ENCODE data around the gene ZDHHC11B.
"Not testable (repeated sequence)": the region's sequence is repeated elsewhere in the genome, so short reads cannot be mapped to it uniquely, and the experiment has no call there.

The ZDHHC11B gene

DNA sequence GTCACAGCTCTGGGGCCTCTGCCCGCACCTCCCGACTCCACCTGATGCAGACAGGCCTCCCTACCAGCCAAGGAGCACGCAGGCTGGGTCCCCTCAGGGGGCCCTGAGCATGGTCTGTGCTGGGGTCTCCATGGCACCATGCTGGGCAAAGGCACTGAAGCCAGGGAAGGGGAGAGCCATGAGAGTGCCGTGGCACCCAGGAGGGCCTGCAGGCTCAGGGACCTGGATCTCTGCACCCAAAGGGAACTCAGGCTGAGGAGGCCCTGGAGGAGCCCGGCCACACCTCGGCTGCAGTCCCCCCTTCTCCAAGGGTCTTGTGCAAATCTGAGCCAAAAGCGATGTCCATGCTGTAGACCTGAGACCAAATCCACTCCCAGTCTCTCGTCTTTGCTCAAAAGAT is 32.5 kb downstream of the ZDHHC11B start:
- not testable (repeated sequence) for DNase-seq

DNA sequence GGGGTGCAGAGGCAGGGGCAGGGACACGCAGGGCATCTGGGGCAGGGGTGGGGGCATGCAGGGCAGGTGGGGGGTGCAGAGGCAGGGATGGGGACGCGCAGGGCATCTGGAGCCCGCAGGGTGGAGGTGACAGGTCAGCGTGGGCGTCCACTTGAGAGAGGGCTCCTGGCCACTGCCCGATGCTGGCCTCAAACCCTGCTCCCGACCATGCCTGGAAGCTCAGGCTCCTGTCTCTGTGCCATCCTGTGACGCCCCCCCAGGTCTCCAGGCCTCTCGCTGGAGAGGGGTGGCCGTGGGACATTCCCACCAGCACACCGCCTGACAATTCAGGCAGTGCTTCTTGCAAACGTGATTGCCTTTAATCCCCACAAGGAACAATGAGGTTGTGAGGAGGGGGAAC is 33.0 kb downstream of the ZDHHC11B start:
- DNase-seq, result no peak

DNA sequence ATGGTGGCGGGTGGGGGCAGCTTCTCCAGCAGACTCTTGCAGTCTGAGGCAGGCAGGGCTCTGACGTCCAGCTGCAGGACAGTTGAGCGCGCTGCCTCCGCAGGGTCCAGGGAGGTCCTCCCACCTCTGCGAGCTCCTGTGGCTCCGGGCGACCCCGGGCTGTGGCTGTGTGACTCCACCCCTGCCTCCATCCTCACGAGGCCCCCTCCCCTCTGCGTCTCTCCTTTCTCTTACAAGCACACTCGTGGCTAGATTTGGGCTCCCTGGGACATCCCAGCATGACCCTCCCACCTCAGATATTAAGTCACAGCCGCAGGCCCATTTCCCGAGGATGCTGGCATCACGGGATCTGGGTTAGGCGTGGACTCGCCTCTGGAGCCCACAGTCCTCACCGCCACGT is 34.3 kb downstream of the ZDHHC11B start:
- not testable (repeated sequence) for DNase-seq

DNA sequence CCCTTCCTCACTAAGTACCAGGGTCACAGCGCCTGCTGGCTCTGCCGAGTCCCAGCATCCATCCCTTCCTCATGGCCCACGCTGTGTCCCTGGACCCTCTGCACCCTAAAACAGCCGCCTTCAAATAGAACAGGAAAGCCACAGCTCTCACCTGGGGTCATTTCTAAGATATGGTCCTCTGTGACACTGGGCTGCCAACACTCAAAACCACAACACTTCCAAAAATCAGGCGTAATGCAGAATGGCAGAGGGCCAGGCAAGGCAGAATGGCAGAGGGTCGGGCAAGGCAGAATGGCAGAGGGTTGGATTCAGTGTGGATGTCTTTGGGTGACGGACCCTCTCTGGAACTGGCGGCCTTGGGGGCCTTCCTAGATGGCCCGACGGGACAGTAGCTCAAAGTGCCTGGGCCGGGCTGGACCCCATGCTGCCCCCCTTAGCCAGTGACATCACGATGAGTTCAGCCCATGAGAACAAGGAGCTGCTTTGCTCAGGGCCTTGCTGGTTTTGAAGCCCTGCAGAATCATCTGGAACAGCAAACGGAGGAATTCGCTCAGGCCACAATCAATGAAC is 35.3 kb downstream of the ZDHHC11B start:
- DNase-seq, result no peak

DNA sequence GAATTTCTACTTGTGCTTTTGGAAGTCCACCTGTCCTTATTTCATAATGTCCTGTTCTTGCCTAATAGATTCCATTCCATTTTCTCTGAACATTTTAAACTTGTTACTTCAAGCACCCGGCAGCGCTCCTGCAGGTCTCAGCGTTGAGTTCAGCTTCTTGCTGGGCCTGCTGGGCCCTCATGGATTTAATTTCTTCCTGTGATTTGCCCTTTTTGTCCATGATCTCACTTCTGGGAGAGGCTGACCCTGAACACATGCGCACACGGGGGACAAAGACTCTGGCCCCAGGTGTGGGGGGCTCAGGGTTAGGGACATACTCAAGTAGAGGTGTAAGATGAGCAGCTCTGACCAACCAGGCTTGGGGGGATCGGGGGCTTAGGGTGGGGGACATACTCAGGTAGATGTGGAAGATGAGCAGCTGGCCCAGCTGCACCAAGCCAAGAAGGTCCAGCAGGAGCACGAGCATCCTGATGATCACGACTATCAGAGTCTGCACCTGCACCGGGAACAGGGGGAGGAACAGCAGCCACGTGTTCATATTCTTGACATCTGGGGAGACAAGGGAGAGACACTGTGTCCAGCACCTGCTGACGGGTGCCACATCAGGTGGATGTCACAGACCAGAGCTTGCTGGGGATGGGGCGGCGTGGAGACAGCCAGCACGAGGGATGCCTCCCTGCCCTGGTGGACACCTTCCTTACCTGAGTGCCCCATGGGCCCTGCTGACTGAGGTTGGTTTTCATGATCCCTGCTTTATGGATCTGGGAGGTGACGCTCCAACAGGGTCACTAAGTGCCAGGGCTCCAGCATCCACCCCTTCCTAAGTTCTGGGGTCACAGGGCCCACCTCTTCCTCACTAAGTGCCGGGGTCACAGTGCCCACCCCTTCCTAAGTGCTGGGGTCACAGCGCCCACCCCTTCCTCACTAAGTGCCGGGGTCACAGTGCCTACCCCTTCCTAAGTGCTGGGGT is 36.2 kb downstream of the ZDHHC11B start:
- not testable (repeated sequence) for DNase-seq

DNA sequence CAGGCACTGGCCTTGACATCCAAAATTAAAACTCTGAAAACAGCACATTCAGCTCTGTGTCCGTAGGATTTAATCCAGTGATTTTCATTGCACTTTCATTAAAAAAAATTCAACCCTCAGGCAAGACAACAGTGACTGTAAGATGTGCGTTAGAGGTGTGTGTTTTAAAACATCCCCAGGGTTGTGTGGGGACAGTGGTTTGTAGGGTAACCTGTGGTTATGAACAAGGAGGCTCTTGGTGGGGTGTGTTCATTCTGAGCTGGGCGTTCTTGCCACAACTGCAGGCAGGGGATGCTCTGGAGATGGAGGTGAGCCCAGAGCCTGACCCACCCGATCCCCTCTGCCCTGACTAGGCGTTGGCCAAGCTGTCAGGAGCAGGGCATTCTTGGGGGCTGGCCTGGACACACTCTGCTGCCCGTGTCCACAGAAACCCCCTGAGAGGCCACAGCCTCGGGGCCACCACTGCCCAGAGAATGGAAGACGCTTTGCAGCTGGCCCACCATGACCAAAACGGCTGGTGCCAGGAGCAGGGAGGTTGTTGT is 37.2 kb downstream of the ZDHHC11B start:
- not testable (repeated sequence) for DNase-seq

DNA sequence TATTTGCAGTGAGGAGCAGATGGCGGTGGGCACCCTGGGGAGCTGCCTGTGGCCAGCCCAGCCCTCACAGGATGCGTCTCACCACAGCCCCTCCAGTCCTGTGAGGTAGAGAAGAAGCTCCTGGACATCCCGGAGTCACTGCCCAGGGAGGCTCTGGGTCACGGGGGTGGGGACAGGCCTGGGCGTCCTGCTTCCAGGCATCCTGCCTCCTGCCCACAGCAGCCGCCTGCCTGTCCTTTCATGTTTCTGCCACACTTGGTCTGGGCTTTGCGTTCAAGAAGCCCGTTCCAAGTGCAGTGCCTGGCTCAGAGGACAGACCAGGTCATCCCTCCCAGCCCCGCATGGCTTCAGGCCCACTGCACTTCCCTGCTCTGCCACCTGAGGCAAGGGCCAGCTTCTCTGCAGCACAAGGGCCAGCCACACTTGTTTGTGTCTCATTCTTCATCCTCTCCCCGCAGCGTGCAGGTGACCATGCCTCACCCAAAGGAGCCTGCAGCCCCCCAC is 38.2 kb downstream of the ZDHHC11B start:
- no peak for DNase-seq

DNA sequence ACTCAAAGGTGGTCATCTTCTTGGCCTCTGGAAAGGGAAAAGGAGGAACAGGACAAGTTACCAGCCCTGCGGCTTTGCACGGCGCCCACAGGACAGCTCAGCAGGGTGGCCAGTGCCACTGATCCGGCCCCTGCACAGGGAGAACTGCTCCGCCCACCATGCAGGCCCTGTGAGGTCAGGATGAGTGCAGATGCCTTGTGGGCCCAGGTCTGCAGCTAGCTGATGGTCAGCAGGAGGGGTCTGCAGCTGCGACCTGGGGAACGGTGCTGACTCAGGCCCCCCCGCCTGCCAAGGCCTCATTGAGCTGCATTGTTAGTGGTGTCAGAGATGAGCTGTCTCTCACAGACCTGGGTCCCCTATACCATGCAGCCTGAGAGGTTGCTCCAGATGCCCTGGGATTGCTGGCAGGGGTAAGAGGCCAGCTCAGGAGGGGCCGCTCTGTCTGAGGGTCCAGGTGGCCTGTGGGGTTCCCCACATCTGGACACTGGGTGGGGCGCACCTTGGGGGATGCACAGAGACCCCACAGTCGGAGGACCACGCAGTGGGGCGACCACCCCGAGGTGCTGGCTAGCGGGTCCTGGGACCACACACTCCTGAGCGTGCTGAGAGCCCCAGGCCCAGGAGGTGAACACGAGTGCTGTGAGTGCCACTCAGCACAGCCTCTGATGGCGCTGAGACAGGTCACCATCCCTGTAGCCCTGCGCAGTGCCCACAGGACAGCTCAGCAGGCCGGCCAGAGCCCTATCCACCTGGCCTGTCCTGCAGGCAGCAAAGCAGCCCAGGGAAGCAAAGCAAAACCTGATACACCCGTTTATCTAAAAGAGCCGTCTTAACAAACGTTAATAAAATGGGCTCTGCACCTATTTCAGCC is 39.0 kb downstream of the ZDHHC11B start:
- DNase-seq, result not testable (repeated sequence)

DNA sequence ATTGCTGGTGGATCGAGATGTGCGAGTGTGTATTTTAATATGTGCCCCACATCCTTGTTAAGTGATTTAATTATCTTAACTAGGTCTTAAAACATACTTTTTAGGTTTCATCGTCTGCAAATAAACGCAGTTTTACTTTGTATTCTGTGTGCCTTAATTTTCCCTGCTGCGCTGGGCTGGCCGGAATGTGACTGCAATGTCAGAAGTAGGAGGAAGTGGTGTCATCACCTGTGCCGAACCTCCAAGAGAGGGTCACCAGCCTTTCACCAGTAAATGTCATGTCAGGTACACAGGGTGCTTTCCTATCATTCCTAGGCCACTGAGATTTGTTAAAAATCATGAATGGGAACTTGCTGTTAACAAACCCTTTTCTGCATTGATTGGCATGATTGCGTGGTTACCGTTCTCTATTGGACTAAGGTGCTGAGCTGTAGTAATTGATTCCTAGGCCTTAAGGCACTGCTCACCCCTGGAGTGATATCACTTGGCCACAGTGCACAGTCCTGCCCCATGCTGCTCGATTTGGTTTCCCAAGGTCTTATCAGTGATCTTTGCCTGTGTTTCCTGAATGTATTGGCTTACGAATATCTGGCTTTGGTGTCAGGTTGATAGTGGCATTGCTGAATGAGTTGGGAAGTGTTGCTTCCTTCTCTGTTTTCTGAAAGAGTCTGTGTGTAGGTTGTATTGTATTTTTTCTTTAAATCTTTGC is 40.7 kb downstream of the ZDHHC11B start:
- DNase-seq, result not testable (repeated sequence)

DNA sequence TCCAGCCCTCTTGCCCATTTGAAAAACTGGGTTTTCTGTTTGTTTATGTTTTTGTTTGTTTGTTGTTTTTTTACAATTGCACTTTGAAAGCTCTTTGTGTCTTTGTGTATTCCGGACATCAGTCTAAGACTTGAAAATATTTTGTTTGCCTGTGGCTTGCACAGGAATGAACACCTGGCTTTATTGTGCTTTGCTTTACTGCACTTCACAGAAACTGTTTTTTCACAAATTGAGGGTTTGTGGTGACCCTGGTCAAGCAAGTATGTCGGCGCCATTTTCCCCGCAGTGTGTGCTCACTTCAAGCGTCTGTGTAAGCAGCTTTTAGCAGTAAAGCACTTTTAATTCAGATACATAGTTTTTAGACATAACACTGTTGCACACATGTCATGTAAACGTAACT is 42.3 kb downstream of the ZDHHC11B start:
- not testable (repeated sequence) for DNase-seq

DNA sequence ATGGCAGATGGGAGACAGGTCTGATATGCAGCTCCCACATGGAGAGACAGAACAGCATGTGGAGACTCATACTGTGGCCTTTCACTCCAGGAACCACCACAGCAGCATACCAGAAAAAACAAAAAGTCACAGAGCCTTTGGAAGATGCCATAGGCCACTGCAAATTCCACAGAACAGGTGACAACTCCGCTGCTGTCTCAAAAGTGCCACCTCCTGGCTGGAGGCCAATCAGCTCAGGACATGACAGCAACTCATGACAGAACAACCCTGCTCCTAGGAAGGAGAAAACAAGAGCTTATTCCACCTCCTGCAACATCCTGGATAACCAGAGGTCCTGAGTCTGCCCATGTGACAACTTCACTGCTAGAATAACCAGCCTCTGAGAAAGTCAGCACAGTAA is 50.4 kb downstream of the ZDHHC11B start:
- not testable (repeated sequence) for DNase-seq

DNA sequence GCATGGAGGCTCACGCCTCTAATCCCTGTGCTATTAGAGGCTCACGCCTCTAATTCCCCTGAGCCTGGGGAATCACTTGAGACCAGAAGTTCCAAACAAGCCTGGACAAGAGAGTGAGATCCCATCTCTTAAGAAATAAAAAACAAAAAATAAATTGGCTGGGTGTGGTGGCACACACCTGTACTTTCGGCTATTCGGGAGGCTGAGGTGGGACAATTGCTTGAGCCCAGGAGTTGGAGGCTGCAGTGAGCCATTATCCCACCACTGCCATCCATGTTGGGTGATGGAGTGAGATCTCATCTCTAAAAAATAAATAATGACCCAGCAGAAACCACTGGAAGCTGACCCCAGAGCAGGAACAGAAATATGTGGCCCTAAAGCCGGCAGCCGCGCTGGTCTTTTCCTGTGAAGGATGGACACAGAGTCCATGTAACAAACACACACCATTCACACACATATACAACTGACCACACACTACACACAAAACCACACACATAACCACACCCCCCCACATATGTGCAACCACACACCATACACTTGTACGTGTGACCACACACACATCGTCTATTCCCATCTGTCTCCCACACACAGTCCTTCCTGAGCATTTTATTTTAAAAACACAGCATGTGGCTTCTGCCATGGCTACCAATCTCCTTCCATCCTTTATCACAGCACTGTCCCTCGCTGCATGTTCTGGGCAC is 51.6 kb downstream of the ZDHHC11B start:
- DNase-seq, result not testable (repeated sequence)

DNA sequence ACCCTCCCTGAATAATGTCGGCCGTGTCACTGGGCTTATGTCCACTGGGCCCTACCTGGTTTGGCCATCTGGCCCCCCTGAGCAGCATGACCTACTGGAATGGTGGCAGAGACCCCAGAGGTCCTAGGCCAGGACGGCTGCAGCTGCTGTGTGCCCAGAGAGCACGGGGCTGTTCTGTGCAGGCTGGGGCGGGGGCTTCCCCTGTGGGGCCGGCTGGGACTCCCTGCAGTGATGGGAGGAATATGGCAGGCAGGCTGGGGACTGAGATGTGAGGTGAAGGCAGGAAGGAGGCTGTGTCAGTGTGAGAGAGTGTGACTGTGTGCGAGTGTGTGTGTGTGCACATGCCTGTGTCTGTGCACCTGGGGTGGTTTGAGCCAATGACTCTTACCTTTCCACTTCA is 55.3 kb downstream of the ZDHHC11B start:
- DNase-seq, result not testable (repeated sequence)

DNA sequence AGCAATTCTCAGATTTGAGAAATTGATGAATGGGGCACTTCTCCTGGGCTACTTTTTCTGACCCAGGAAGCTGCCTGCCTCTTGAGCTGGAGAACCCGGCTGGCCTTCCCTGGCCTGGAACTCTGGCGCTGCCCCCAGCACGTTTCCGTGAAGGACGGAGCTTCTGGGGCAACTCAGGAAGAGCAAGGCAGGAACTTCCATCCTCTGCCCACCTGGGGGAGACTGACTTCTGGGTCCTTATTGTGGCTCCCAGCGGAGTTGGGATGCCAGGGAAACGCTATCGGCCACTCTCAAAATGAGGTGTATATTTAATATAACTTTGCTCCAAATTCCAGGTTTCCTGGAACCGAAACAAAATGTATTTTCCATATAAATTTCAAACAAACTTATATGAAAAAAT is 57.4 kb downstream of the ZDHHC11B start:
- DNase-seq, result not testable (repeated sequence)

DNA sequence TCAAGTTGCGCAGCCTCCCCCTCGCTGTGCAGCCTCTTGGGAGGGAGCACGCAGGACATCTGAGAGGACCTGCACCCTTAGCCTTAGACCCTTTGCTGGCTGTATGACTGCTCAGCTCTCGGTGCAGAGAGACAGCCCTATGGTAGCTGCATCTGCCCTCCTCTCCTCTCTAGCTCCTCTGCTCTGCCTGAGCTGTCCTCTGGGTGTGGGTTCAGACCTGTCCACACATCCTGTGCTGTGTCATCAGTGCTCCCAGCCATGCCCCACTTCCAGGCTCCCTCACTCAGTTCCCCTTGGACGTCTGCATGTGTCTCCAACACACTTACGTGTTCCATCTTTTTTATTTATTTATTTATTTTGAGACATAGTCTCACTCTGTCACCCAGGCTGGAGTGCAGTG is 60.7 kb downstream of the ZDHHC11B start:
- DNase-seq, result not testable (repeated sequence)

DNA sequence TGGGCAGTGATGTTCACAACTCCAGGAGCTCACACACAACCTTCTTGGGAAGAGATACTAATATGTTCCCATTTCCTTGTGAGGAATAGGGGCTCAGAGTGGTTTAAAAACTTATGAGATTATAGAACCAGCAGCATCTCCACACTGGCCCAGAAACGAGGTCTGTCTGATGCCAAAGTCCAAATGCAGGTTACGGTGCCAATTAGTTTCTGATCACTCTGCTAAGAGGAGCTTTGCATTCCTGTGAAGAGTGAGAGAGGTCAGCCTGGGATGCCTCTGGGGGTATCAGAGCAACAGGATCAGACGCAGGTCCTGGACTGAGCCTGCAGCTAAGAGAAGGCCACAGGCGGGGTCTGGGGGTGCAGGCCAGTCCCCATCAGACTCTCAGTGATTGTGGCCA is 61.2 kb downstream of the ZDHHC11B start:
- DNase-seq, result not testable (repeated sequence)

DNA sequence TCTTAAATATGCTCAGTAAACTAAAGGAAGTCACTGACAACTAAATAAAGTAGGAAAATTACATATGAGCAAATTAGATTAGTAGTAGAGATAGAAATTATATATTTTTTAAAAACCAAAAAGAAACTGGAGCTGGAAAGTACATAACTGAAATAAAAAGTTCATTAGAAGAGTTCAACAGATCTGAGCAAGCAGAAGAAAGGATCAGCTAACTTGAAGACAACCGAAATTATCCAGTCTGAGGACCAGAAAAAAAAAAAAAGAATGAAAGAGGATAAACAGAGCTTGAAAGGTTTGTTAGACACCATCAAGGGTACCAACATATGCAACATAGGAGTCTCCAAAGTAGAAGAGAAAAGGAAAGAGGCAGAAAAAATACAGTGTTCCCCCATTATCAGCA is 65.2 kb downstream of the ZDHHC11B start:
- not testable (repeated sequence) for DNase-seq

DNA sequence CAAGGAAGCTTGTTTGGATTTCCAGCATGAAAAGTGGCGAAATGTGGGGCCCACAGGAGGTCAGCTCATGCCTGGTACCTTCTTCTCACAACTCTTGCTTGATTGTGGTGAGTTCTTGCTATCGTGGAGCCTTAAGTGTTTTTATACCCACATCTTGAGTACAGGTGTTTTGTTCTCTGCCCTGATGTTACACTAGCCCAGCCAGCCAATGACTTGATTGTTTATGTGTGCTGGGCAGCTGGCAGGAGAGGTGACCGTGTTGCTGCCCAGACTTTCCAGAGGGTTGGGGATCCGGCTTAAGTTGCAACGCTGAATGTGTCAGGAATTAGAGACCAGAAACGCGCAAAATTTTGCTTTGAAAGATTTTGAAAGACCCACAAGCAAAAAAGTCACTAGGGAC is 67.4 kb downstream of the ZDHHC11B start:
- no peak for DNase-seq

DNA sequence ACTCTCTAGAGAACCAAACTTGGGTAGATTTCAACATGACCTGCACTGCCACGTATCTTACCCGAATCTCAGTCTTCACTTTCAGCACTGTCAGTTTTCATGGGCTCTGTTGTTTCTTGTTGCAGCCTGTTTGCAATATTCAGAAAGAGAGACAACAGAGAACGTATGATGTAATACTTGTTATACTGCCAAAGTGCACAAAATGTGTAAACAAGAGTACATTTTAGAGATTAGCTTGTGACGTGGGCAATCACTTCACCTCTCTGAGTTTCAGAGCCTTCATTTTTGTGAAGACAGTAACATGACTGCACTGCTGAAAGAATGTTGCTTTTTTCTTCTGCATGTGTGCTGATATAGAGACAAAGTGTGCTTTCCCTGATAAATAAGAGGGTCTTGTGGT is 67.8 kb downstream of the ZDHHC11B start:
- DNase-seq, result not testable (repeated sequence)

DNA sequence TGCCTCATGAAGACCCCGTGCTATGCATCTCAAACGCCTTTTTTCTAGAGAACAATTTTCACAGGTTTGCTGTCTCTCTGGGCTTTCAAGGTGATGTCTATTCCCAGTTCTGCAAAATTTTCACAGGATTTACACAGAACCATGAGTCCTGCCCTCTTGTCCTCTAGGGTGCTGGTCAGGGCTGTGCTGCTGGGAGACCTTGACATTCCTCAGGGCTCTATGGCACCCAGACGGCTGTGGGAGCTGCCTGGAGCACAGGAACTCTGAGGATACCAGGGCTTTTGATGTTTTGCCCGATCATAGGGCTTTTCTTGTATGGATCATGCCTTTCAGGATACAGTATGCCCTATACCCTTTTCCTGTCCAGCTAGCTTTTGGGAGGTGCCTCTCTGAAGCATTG is 68.9 kb downstream of the ZDHHC11B start:
- DNase-seq, result not testable (repeated sequence)

Measured in NCI-H1436 (cell line).